H1 (cell line): ENCODE measurements around the gene MARK3. TPM values are rescaled to one million over a fixed set of nuclear protein-coding genes. Genes with fewer than 3 reads are reported as not detected.

Experiments
- CTCF ChIA-PET: fragments of 300-600 bp; sonication (Branson Sonifier 250); formaldehyde crosslinking; loops from one replicate; lab custom pipeline; 2021; ENCODE audit not compliant: partially characterized antibody; lab: Charles Lee
- POLR2A ChIA-PET: fragments of 300-600 bp; sonication (Branson Sonifier 250); formaldehyde crosslinking; loops from one replicate; lab custom pipeline; 2021; ENCODE audit warnings: inconsistent platforms; ENCODE audit not compliant: partially characterized antibody; lab: Charles Lee
- DNase-seq, 2 experiments: peaks; one replicate each; pipeline versions ENCODE4 v3.0.0 to v3.0.0-alpha.2; 2010 to 2022; ENCODE audit warnings: low spot score in 2 of 2, low read depth in 1 of 2, mixed read lengths in 1 of 2
- FAIRE-seq: peaks from 2 replicates; lab custom pipeline; 2011; peaks lifted over from hg19 to GRCh38; lab: Jason Lieb, UNC
- H2AFZ ChIP-seq: 2 replicates; pipeline ENCODE4 v1.8.1; 2012; ENCODE audit warnings: low read length, inconsistent platforms
- H2AK5ac ChIP-seq: 2 replicates; pipeline ENCODE4 v1.6.1; 2013; ENCODE audit warnings: low read depth, low read length
- H2BK120ac ChIP-seq: replicated peaks from 2 replicates; pipeline ENCODE3; 2013; ENCODE audit warnings: low read depth, low read length, inconsistent platforms
- H2BK12ac ChIP-seq: 2 replicates; pipeline ENCODE4 v1.6.1; 2013; ENCODE audit warnings: low read depth, low read length
- H2BK15ac ChIP-seq: 2 replicates; pipeline ENCODE4 v1.6.1; 2013; ENCODE audit warnings: low read length
- H2BK20ac ChIP-seq: 2 replicates; pipeline ENCODE4 v1.6.1; 2013; ENCODE audit warnings: low read length
- H2BK5ac ChIP-seq: 2 replicates; pipeline ENCODE4 v1.6.1; 2013; ENCODE audit warnings: low read depth, low read length
- H3K14ac ChIP-seq: 2 replicates; pipeline ENCODE4 v1.6.1; 2013; ENCODE audit warnings: inconsistent platforms; ENCODE audit not compliant: insufficient read length
- H3K18ac ChIP-seq: 2 replicates; pipeline ENCODE4 v1.6.1; 2013; ENCODE audit warnings: low read length; ENCODE audit errors: extremely low read depth
- H3K23ac ChIP-seq: 2 replicates; pipeline ENCODE4 v1.6.1; 2013; ENCODE audit warnings: inconsistent platforms; ENCODE audit not compliant: insufficient read length
- H3K23me2 ChIP-seq: 2 replicates; pipeline ENCODE4 v1.6.1; 2013; ENCODE audit warnings: low read depth, low read length
- H3K27ac ChIP-seq: 2 replicates; pipeline ENCODE4 v1.6.1; 2011; ENCODE audit warnings: low read depth, low read length, inconsistent platforms
- H3K27me3 ChIP-seq, 4 experiments: replicated peaks in 1 of 4; 1 replicate in 1 of 4; 2 replicates in 3 of 4; pipeline versions ENCODE4 v1.6.1 to v1.8.1; 2011 to 2013; ENCODE audit warnings: low read length in 3 of 4, mild to moderate bottlenecking in 3 of 4, inconsistent platforms in 2 of 4, mixed read lengths in 2 of 4, moderate library complexity in 1 of 4; ENCODE audit not compliant: control insufficient read depth in 3 of 4, insufficient read depth in 3 of 4; ENCODE audit errors: extremely low read depth in 1 of 4
- H3K36me3 ChIP-seq, 4 experiments: 2 replicates each; pipeline versions ENCODE4 v1.6.1 to v1.8.1; 2011 to 2013; ENCODE audit warnings: mild to moderate bottlenecking in 4 of 4, low read length in 3 of 4, moderate library complexity in 2 of 4, control low read depth in 1 of 4, inconsistent platforms in 1 of 4; ENCODE audit not compliant: insufficient read depth in 4 of 4, control insufficient read depth in 2 of 4
- H3K4ac ChIP-seq: replicated peaks from 2 replicates; pipeline ENCODE3; 2013; ENCODE audit warnings: low read length, low read depth, mixed read lengths, inconsistent platforms; ENCODE audit not compliant: insufficient read length
- H3K4me1 ChIP-seq, 4 experiments: replicated peaks in 1 of 4; 1 replicate in 1 of 4; 2 replicates in 3 of 4; pipeline versions ENCODE4 v1.6.1 to v1.8.1; 2011 to 2013; ENCODE audit warnings: low read length in 3 of 4, inconsistent platforms in 2 of 4, mixed read lengths in 1 of 4; ENCODE audit not compliant: insufficient read depth in 4 of 4, control insufficient read depth in 3 of 4
- H3K4me2 ChIP-seq, 2 experiments: 2 replicates each; pipeline versions ENCODE4 v1.6.1 to v1.8.1; 2011 to 2013; ENCODE audit warnings: low read depth in 2 of 2, low read length in 2 of 2, control low read depth in 1 of 2, inconsistent platforms in 1 of 2, mild to moderate bottlenecking in 1 of 2; ENCODE audit not compliant: insufficient read depth in 1 of 2
- H3K4me3 ChIP-seq, 4 experiments: fragments of 200-600, 300-600 bp in 1 of 4; sonication (generic), shearing (Covaris generic), sonication (Bioruptor Twin) in 1 of 4; 2 replicates each; pipeline versions ENCODE4 v1.5.1 to v1.8.1; 2011 to 2016; ENCODE audit warnings: low read length in 4 of 4, low read depth in 3 of 4, control low read depth in 2 of 4, inconsistent platforms in 2 of 4, mild to moderate bottlenecking in 2 of 4, mixed read lengths in 1 of 4, moderate library complexity in 1 of 4; ENCODE audit not compliant: insufficient read depth in 2 of 4; ENCODE audit errors: extremely low read depth in 1 of 4
- H3K56ac ChIP-seq: replicated peaks from 2 replicates; pipeline ENCODE3; 2013; ENCODE audit warnings: low read depth, mild to moderate bottlenecking, mixed read lengths, low read length, inconsistent platforms; ENCODE audit not compliant: insufficient read length
- H3K79me1 ChIP-seq: 2 replicates; pipeline ENCODE4 v1.6.1; 2013; ENCODE audit warnings: low read depth, low read length, control low read depth
- H3K79me2 ChIP-seq, 2 experiments: 2 replicates each; pipeline versions ENCODE4 v1.6.1 to v1.8.1; 2012 to 2013; ENCODE audit warnings: low read length in 2 of 2, mild to moderate bottlenecking in 2 of 2, inconsistent platforms in 1 of 2; ENCODE audit not compliant: insufficient read depth in 2 of 2, control insufficient read depth in 1 of 2
- H3K9ac ChIP-seq, 4 experiments: replicated peaks in 1 of 4; 1 replicate in 1 of 4; 2 replicates in 3 of 4; pipeline versions ENCODE4 v1.6.1 to v1.8.1; 2011 to 2013; ENCODE audit warnings: low read depth in 3 of 4, low read length in 3 of 4, control low read depth in 2 of 4, mild to moderate bottlenecking in 2 of 4, moderate library complexity in 2 of 4, inconsistent platforms in 1 of 4; ENCODE audit errors: extremely low read depth in 1 of 4
- H3K9me3 ChIP-seq, 2 experiments: 2 replicates each; pipeline versions ENCODE4 v1.6.1 to v1.8.1; 2012 to 2013; ENCODE audit warnings: mild to moderate bottlenecking in 2 of 2, moderate library complexity in 2 of 2, control low read depth in 1 of 2, inconsistent platforms in 1 of 2, low read depth in 1 of 2, low read length in 1 of 2, mixed read lengths in 1 of 2; ENCODE audit not compliant: insufficient read depth in 2 of 2
- H4K20me1 ChIP-seq, 2 experiments: replicated peaks in 1 of 2; 2 replicates each; pipeline versions ENCODE3 to v1.8.1; 2011 to 2013; ENCODE audit warnings: inconsistent platforms in 2 of 2, low read length in 2 of 2, mild to moderate bottlenecking in 1 of 2; ENCODE audit not compliant: insufficient read depth in 2 of 2, control insufficient read depth in 1 of 2
- H4K5ac ChIP-seq: 2 replicates; pipeline ENCODE4 v1.6.1; 2013; ENCODE audit warnings: low read length, low read depth, mixed read lengths, inconsistent platforms; ENCODE audit not compliant: insufficient read length
- H4K8ac ChIP-seq: 2 replicates; pipeline ENCODE4 v1.8.0; 2013; ENCODE audit warnings: mild to moderate bottlenecking, moderate library complexity, low read length, inconsistent platforms; ENCODE audit not compliant: insufficient read depth; ENCODE audit errors: extremely low read depth
- H4K91ac ChIP-seq: replicated peaks from 2 replicates; pipeline ENCODE3; 2013; ENCODE audit warnings: low read length, mixed read lengths, inconsistent platforms; ENCODE audit not compliant: insufficient read length
- BCL11A ChIP-seq, 2 experiments: IDR thresholded peaks; one replicate each; pipeline ENCODE4 v1.6.1; 2011; ENCODE audit warnings: low read depth in 2 of 2, low read length in 2 of 2, mild to moderate bottlenecking in 2 of 2
- KDM4A ChIP-seq: IDR thresholded peaks from one replicate; pipeline ENCODE4 v1.7.1; 2012; ENCODE audit warnings: low read depth, mild to moderate bottlenecking, moderate library complexity, low read length, inconsistent platforms; ENCODE audit not compliant: severe bottlenecking
- KDM5A ChIP-seq: fragments of 200-600 bp; IDR thresholded peaks from 2 replicates; pipeline ENCODE4 v1.7.1; 2012; ENCODE audit warnings: mild to moderate bottlenecking, low read length, inconsistent platforms, mixed read lengths
- TAF1 ChIP-seq: IDR thresholded peaks from 2 replicates; pipeline ENCODE4 v1.6.1; 2011; ENCODE audit warnings: mild to moderate bottlenecking, low read depth, low read length
- ZNF274 ChIP-seq: IDR thresholded peaks from 2 replicates; pipeline ENCODE4 v1.7.0; 2012; ENCODE audit warnings: low read length, borderline replicate concordance; ENCODE audit errors: extremely low read depth
- WGBS, 2 experiments: shearing (Covaris generic) in 1 of 2; methylation state at CpG; one replicate each; pipeline versions ENCODE4 v1.1.6 to v1.1.7; 2013 to 2015; ENCODE audit warnings: low lambda C conversion rate in 2 of 2, mixed read lengths in 2 of 2, inconsistent platforms in 1 of 2, low coverage in 1 of 2, missing lambda C conversion rate in 1 of 2; ENCODE audit not compliant: insufficient replicate concordance in 2 of 2, insufficient coverage in 1 of 2, insufficient read length in 1 of 2; ENCODE audit errors: extremely low coverage in 1 of 2, missing lambda C conversion rate in 1 of 2; 5-methylcytosine and 5-hydroxymethylcytosine counted together
- polyA plus RNA-seq, 7 experiments: library from polyadenylated mRNA; depleted of rRNA in 3 of 7; stranded (reverse) in 5 of 7; unstranded in 2 of 7; fragments of >200 nt in 5 of 7; fragments of 200-250 nt in 2 of 7; gene quantifications; 1 replicate in 5 of 7; 2 replicates in 1 of 7; 4 replicates in 1 of 7; pipeline versions ENCODE4 v1.2.1 to v1.2.3, GENCODE V29; 2011 to 2013; ENCODE audit warnings: missing spikeins in 2 of 7, mixed read lengths in 2 of 7
- total RNA-seq: library from RNA; stranded (reverse); fragmentation: NEBNext Ultra II Directional; extraction: Animal tissue kit (Norgen Biotek cat#: 25700); gene quantifications from 2 replicates; pipeline ENCODE4 v1.2.1, GENCODE V29; 2021

MARK3 gene
- total and polyA plus RNA-seq, 2 of the 8 experiments (the other 6 are each of a cell fraction or from before 2014, with no cell fraction given), result 39.4 to 76.9 TPM

DNA sequence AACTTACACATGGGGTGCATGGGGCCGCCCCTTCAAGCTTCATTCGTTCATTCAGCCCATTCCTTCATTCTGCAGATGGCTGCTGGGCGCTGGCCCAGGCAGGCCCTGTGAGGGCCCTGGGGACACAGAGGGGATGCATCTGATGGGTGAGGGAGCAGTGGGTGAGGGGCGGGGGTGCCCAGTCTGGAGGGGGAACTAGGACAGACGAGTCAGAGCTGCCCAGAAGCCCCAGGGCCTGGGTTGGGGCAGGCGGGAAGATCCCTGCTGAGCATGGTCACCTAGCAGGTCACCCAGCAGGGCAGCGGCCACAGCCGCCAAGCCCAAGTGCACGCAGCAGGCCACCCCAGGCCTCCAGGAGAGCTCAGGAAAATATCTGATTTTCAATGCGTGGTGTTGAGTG is 157.9 kb downstream of the MARK3 start:
- WGBS, 2 experiments, result 75% methylated on average over 5 of the region's 10 CpGs; no CpG with 5 or more reads in 1 of the 2 experiments
- peak overlapping the region; percentile 80 for H4K5ac ChIP-seq
- peak overlapping the region; percentile 100 for H2BK20ac ChIP-seq
- peaks cover 0 to 34% (median 29%) of the 10 kb centered on the region in 4 experiments; a peak in 6 of 7 replicates for H3K4me1 ChIP-seq
- H3K4me2 ChIP-seq, result peak overlapping the region; percentile 40 to 86
- H3K18ac ChIP-seq, result peak overlapping the region; percentile 86
- POLR2A ChIA-PET, result interaction anchor here (1.6 to 29.8 kb wide), 6 partner anchors 10 to 209 kb away, joined by 3 to 844 read pairs (median 20); partner anchors contain the start of genes BAG5, CKB, COA8 and EIF5
- H3K4me3 ChIP-seq, result peak overlapping the region in 1 of 4 experiments; percentile 50; a peak in 2 of 8 replicates
- FAIRE-seq, result no peak
- peak overlapping the region; percentile 56; the same call in 1 of the 2 replicates for H2AK5ac ChIP-seq
- H2BK12ac ChIP-seq, result peak overlapping the region; percentile 100; the same call in 1 of the 2 replicates
- no peak overlapping the region for H3K14ac ChIP-seq
- H2BK120ac ChIP-seq, result peak overlapping the region; percentile 97
- no peaks in the 10 kb centered on the region for H3K79me1 ChIP-seq
- peak overlapping the region; percentile 99 for H3K4ac ChIP-seq
- peak overlapping the region; percentile 32 for H3K56ac ChIP-seq
- H4K20me1 ChIP-seq, result peaks cover 0 to 8% of the 10 kb centered on the region in 2 experiments
- CTCF ChIA-PET, result interaction anchor here (0.9 to 28.8 kb wide), 7 partner anchors 9 to 438 kb away, joined by 3 to 921 read pairs (median 4); partner anchors contain the start of genes CKB and TRMT61A
- peak overlapping the region; percentile 99; the same call in 1 of the 2 replicates for H2BK5ac ChIP-seq
- TF ChIP-seq BCL11A (IDR thresholded peaks at IDR 0.05; ENCODE audit: low read depth in 2 of 2, low read length in 2 of 2), result no peak
- no peak for TF ChIP-seq TAF1
- TF ChIP-seq KDM4A, result peak; percentile 2
- no peak for TF ChIP-seq ZNF274
- no peak for TF ChIP-seq KDM5A
- TF ChIP-seq, all 59 proteins: peak for 1
- Histone ChIP-seq H3K79me2 (no peaks in the 10 kb centered on the region), H3K9ac (peak overlapping the region in 2 of 4 experiments; percentile 29; a peak in 3 of 7 replicates), H3K23ac (no peak overlapping the region), H2AFZ (no peak overlapping the region), H2BK15ac (peak overlapping the region; percentile 98; the same call in 1 of the 2 replicates), H3K27ac (peak overlapping the region; percentile 94; the same call in 1 of the 2 replicates), H4K91ac (peak overlapping the region; percentile 100), H3K23me2 (no peaks in the 10 kb centered on the region), H4K8ac (peak overlapping the region; percentile 93), H3K27me3 (no peaks in the 10 kb centered on the region; a peak in 2 of 7 replicates), H3K36me3 (no peaks in the 10 kb centered on the region), H3K9me3 (no peaks in the 10 kb centered on the region)
- no peak for DNase-seq
